Measurements from ENCODE around the gene TXNDC8. TPM values are rescaled to one million over a fixed set of nuclear protein-coding genes. Genes with fewer than 3 reads are reported as not detected.

The TXNDC8 gene
- total RNA-seq, 1 donor from 2014 or later: not detected

DNA sequence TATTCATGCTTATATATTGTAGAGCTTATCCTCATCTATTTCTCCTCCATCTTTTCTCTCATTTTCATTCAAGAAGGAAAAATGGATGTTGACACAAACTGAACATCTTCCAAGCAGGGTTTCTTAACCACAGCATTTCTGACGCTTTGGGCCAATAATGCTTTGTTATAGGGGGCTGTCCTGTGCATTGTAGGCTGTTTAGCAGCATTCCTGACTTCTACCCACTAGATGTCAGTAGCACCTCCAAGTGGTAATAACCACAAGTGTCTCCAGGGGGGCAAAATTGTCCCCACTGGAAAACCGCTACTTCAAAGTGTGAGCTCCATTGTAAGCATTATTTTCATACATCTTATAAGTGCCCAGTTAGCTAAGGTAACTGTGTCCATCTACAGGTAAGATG lies 2.6 kb upstream of the TXNDC8 start:
- Mint-ChIP-seq H3K4me3 (no peak overlapping the region), H3K27ac (no peak overlapping the region), H3K4me1 (no peaks in the 10 kb centered on the region), H3K9me3 (no peaks in the 10 kb centered on the region), H3K36me3 (no peaks in the 10 kb centered on the region), H3K27me3 (ENCODE audit: insufficient read depth, low read depth) (peaks cover 2% of the 10 kb centered on the region)
- Histone ChIP-seq H3K4me2 (no peak overlapping the region), H3F3A (ENCODE audit: low read depth) (no peaks in the 10 kb centered on the region), H3K9ac (no peak overlapping the region), H3K36me3 (no peaks in the 10 kb centered on the region), H3K9me3 (ENCODE audit: low read depth) (no peaks in the 10 kb centered on the region), H3K79me2 (ENCODE audit: low read depth) (no peaks in the 10 kb centered on the region), H3K4me1 (no peaks in the 10 kb centered on the region), H3K4me3 (no peak overlapping the region), H4K20me1 (ENCODE audit: low read depth) (no peaks in the 10 kb centered on the region), H3K27me3 (no peaks in the 10 kb centered on the region), H3K27ac (no peak overlapping the region), H2AFZ (replicated peaks) (no peak overlapping the region)
- no peak for TF ChIP-seq EZH2phosphoT487 (IDR thresholded peaks at IDR 0.05)
- TF ChIP-seq, protein P1, sequence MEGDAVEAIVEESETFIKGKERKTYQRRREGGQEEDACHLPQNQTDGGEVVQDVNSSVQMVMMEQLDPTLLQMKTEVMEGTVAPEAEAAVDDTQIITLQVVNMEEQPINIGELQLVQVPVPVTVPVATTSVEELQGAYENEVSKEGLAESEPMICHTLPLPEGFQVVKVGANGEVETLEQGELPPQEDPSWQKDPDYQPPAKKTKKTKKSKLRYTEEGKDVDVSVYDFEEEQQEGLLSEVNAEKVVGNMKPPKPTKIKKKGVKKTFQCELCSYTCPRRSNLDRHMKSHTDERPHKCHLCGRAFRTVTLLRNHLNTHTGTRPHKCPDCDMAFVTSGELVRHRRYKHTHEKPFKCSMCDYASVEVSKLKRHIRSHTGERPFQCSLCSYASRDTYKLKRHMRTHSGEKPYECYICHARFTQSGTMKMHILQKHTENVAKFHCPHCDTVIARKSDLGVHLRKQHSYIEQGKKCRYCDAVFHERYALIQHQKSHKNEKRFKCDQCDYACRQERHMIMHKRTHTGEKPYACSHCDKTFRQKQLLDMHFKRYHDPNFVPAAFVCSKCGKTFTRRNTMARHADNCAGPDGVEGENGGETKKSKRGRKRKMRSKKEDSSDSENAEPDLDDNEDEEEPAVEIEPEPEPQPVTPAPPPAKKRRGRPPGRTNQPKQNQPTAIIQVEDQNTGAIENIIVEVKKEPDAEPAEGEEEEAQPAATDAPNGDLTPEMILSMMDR (IDR thresholded peaks at IDR 0.05): peak; percentile 53
- peak; percentile 50 for DNase-seq (ENCODE audit: low spot score)

DNA sequence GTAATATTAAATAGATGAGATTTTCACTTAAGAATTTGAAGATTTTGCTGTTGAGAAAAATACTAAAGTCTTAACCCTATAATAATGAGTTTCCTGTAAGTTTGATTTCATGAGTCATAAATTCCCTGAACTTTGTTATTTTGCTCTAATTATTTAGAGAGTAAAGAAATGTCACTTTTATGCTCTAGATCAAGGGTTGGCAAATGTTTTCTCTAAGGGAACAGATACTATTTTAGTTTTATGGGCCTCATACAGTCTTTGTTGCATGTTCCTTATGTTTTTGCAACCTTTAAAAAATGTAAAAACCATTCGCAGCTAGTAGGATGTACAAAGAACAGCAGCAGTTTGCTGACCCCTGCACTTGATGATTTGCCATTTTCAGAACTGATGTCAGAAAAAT lies 480 bp upstream of the TXNDC8 start:
- no peaks in the 10 kb centered on the region for H3K9me3 Mint-ChIP-seq
- Histone ChIP-seq H3K4me3 (no peak overlapping the region), H3F3A (ENCODE audit: low read depth) (no peaks in the 10 kb centered on the region), H3K27ac (no peak overlapping the region), H3K4me2 (no peak overlapping the region), H4K20me1 (ENCODE audit: low read depth) (no peaks in the 10 kb centered on the region), H3K4me1 (no peaks in the 10 kb centered on the region), H3K9ac (no peak overlapping the region), H2AFZ (replicated peaks) (no peak overlapping the region), H3K27me3 (no peaks in the 10 kb centered on the region), H3K79me2 (ENCODE audit: low read depth) (no peaks in the 10 kb centered on the region), H3K9me3 (ENCODE audit: low read depth) (no peaks in the 10 kb centered on the region), H3K36me3 (no peaks in the 10 kb centered on the region)
- no peak for DNase-seq (ENCODE audit: low spot score)
- H3K36me3 Mint-ChIP-seq: no peaks in the 10 kb centered on the region
- H3K27me3 Mint-ChIP-seq (ENCODE audit: insufficient read depth, low read depth): no peaks in the 10 kb centered on the region
- TF ChIP-seq EZH2phosphoT487 (IDR thresholded peaks at IDR 0.05) (no peak), EZH2 (IDR thresholded peaks at IDR 0.05) (no peak)
- TF ChIP-seq, protein P1 (IDR thresholded peaks at IDR 0.05): no peak
- H3K4me1 Mint-ChIP-seq: no peaks in the 10 kb centered on the region
- H3K4me3 Mint-ChIP-seq: no peak overlapping the region
- no peak overlapping the region for H3K27ac Mint-ChIP-seq

DNA sequence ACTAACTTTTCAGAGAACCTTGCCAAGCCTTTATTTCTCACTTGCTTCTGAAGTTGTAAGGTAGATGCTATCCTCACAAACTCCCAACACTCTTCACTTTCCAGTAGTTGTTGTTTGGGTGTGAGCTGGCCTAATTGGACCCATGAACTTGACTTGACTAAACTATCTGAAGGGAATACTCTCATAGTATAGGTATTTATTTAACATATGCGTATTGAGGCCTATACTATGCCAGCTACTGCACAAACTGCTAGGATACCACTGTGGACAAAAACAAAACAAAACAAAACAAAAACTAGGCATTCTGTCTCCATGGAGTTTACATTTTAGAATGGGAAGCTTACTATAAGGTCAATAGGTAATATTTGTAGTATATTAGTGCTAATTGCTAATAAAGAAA lies 1.3 kb downstream of the TXNDC8 start:
- no peaks in the 10 kb centered on the region for H4K20me1 ChIP-seq (ENCODE audit: low read depth)
- H3K4me1 Mint-ChIP-seq: no peaks in the 10 kb centered on the region
- H3K4me3 ChIP-seq: no peak overlapping the region
- no peak for DNase-seq (ENCODE audit: low spot score)
- TF ChIP-seq EZH2 (IDR thresholded peaks at IDR 0.05): no peak
- TF ChIP-seq, protein P1 (IDR thresholded peaks at IDR 0.05): no peak
- TF ChIP-seq EZH2phosphoT487 (IDR thresholded peaks at IDR 0.05): no peak
- H3K9me3 Mint-ChIP-seq: no peaks in the 10 kb centered on the region
- no peak overlapping the region for H2AFZ ChIP-seq (replicated peaks)
- no peak overlapping the region for H3K4me3 Mint-ChIP-seq
- no peaks in the 10 kb centered on the region for H3K79me2 ChIP-seq (ENCODE audit: low read depth)
- no peak overlapping the region for H3K27ac ChIP-seq
- H3F3A ChIP-seq (ENCODE audit: low read depth): no peaks in the 10 kb centered on the region
- H3K4me2 ChIP-seq: no peak overlapping the region
- H3K9ac ChIP-seq: no peak overlapping the region
- H3K27ac Mint-ChIP-seq: no peak overlapping the region
- no peaks in the 10 kb centered on the region for H3K27me3 Mint-ChIP-seq (ENCODE audit: insufficient read depth, low read depth)
- no peaks in the 10 kb centered on the region for H3K4me1 ChIP-seq
- no peaks in the 10 kb centered on the region for H3K36me3 Mint-ChIP-seq
- no peaks in the 10 kb centered on the region for H3K9me3 ChIP-seq (ENCODE audit: low read depth)
- H3K27me3 ChIP-seq: no peaks in the 10 kb centered on the region
- H3K36me3 ChIP-seq: no peaks in the 10 kb centered on the region

DNA sequence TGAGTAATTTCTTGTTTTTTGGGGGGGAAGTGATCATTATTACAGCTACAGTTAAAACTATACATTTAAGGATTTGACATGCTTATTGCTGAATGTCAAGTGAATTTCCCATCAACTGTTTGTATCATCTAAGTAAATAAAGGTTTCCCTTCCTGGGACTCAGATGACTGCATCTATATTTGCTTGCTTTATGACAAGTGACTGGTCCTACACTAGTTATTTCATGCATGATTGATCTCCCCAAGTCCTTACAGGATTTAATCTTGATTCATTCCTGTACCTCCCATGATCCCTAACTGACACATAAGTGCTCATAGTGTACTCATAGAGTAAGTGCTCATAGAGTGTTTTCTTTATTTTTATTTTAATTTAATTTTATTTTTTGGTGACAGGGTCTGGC lies 2.8 kb downstream of the TXNDC8 start:
- Histone ChIP-seq H4K20me1 (ENCODE audit: low read depth) (no peaks in the 10 kb centered on the region), H2AFZ (replicated peaks) (no peak overlapping the region), H3K9ac (no peak overlapping the region), H3F3A (ENCODE audit: low read depth) (no peaks in the 10 kb centered on the region), H3K4me3 (no peak overlapping the region), H3K4me2 (no peak overlapping the region), H3K36me3 (no peaks in the 10 kb centered on the region), H3K27me3 (no peaks in the 10 kb centered on the region), H3K27ac (no peak overlapping the region), H3K79me2 (ENCODE audit: low read depth) (no peaks in the 10 kb centered on the region), H3K9me3 (ENCODE audit: low read depth) (no peaks in the 10 kb centered on the region), H3K4me1 (no peaks in the 10 kb centered on the region)
- Mint-ChIP-seq H3K4me3 (no peak overlapping the region), H3K9me3 (no peaks in the 10 kb centered on the region), H3K27ac (no peak overlapping the region), H3K4me1 (no peaks in the 10 kb centered on the region), H3K27me3 (ENCODE audit: insufficient read depth, low read depth) (no peaks in the 10 kb centered on the region), H3K36me3 (no peaks in the 10 kb centered on the region)
- TF ChIP-seq EZH2phosphoT487 (IDR thresholded peaks at IDR 0.05): no peak
- TF ChIP-seq, protein P1 (IDR thresholded peaks at IDR 0.05): no peak
- TF ChIP-seq EZH2 (IDR thresholded peaks at IDR 0.05): no peak
- DNase-seq (ENCODE audit: low spot score): no peak

Data from neural progenitor cell (in vitro differentiated cells).